ENCODE measurements around the gene DYNLT1.

DNA sequence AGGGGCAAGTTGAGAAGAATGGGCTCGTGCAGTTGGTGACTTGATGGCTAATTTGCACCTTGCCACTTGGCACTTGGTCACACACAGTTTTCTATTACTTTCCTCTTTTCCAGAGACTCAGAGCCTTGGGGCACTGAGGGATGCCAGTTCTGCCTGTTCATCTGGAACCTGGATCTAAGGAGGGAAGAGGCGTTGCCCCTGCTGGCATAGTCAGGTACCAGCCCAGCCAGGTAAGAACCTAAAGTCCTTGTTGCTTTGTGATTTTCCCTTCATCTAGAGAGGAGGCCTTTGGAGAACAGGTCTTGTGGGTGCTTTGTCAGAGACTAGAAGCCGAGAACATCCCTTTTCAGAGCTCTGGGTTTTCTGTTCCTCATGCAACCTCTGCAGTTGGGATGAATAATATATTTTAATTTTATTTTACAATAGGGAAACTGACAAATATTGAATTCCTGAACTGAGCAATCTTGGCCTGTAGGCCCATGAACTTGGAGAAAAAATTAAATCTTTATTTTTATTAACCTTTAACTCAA, 16.7 kb upstream of the DYNLT1 start:
- TF ChIP-seq, protein P1, sequence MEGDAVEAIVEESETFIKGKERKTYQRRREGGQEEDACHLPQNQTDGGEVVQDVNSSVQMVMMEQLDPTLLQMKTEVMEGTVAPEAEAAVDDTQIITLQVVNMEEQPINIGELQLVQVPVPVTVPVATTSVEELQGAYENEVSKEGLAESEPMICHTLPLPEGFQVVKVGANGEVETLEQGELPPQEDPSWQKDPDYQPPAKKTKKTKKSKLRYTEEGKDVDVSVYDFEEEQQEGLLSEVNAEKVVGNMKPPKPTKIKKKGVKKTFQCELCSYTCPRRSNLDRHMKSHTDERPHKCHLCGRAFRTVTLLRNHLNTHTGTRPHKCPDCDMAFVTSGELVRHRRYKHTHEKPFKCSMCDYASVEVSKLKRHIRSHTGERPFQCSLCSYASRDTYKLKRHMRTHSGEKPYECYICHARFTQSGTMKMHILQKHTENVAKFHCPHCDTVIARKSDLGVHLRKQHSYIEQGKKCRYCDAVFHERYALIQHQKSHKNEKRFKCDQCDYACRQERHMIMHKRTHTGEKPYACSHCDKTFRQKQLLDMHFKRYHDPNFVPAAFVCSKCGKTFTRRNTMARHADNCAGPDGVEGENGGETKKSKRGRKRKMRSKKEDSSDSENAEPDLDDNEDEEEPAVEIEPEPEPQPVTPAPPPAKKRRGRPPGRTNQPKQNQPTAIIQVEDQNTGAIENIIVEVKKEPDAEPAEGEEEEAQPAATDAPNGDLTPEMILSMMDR (IDR thresholded peaks at IDR 0.05): no peak
- no peak for TF ChIP-seq EP300 (IDR thresholded peaks at IDR 0.05)

Measured in ovary (tissue), 3 donors.